HG03521 (cell line): ENCODE data around the gene FAM53C.

Source experiments
- ATAC-seq: cut with Tn5 transposase; IDR thresholded peaks from one replicate; pipeline ENCODE4 v1.9.1; 2021; ENCODE audit warnings: mild to moderate bottlenecking, moderate library complexity; ENCODE audit not compliant: unreplicated experiment

The FAM53C gene

GRCh38 chr5:138350563-138350890 is 12.5 kb downstream of the FAM53C start:
- no peak for ATAC-seq

- no peak for ATAC-seq
Observed at GRCh38 chr5:138351056-138351455, 13.0 kb downstream of the FAM53C start.

GRCh38 chr5:138351517-138351916 is 13.5 kb downstream of the FAM53C start:
- no peak for ATAC-seq

GRCh38 chr5:138352071-138352721 is 14.1 kb downstream of the FAM53C start, which contains the start of gene KDM3B:
TSS of gene KDM3B (plus strand) at chr5:138352685. CDS start at chr5:138352796, 111 bp downstream.
- ATAC-seq = peak; percentile 71

GRCh38 chr5:138352722-138353559 is 14.9 kb downstream of the FAM53C start:
- ATAC-seq = peak; percentile 39

- ATAC-seq = no peak
Observed at GRCh38 chr5:138353560-138354080, 15.6 kb downstream of the FAM53C start.

GRCh38 chr5:138354387-138354786 is 16.3 kb downstream of the FAM53C start:
- no peak for ATAC-seq

- ATAC-seq = peak; percentile 31
Observed at GRCh38 chr5:138354926-138355378, 16.9 kb downstream of the FAM53C start.

- no peak for ATAC-seq
Observed at GRCh38 chr5:138359621-138360020, 21.6 kb downstream of the FAM53C start.

GRCh38 chr5:138360941-138361452 is 22.9 kb downstream of the FAM53C start:
- no peak for ATAC-seq

GRCh38 chr5:138364576-138364975 is 26.5 kb downstream of the FAM53C start:
- ATAC-seq = no peak

- ATAC-seq = no peak
Observed at GRCh38 chr5:138366632-138367382, 28.7 kb downstream of the FAM53C start.

GRCh38 chr5:138369261-138369660 is 31.2 kb downstream of the FAM53C start:
- ATAC-seq = no peak

- ATAC-seq = no peak
Observed at GRCh38 chr5:138369706-138370105, 31.6 kb downstream of the FAM53C start.

GRCh38 chr5:138370537-138370936 is 32.5 kb downstream of the FAM53C start:
- ATAC-seq = no peak

- ATAC-seq = no peak
Observed at GRCh38 chr5:138371454-138371853, 33.4 kb downstream of the FAM53C start.

- no peak for ATAC-seq
Observed at GRCh38 chr5:138372225-138372624, 34.2 kb downstream of the FAM53C start.

- ATAC-seq = no peak
Observed at GRCh38 chr5:138372653-138373052, 34.6 kb downstream of the FAM53C start.

GRCh38 chr5:138382347-138382746 is 44.3 kb downstream of the FAM53C start:
- ATAC-seq = no peak

- no peak for ATAC-seq
Observed at GRCh38 chr5:138385660-138386059, 47.6 kb downstream of the FAM53C start.

GRCh38 chr5:138386290-138386689 is 48.2 kb downstream of the FAM53C start:
- no peak for ATAC-seq
